Prostate gland (tissue), 2 donors: ENCODE measurements around the gene TSSC4. TPM values are rescaled to one million over a fixed set of nuclear protein-coding genes. Genes with fewer than 3 reads are reported as not detected.
A peak's percentile ranks its signal among the peaks of the same experiment; 100 is the strongest.

Source experiments
- DNase-seq: peaks from one replicate; pipeline ENCODE4 v3.0.0-alpha.2; 2019; ENCODE audit warnings: low spot score
- H3K27ac ChIP-seq, 2 donors: fragments of 200-600 bp; sonication (generic); 2 replicates each; pipeline ENCODE4 v1.5.1; 2017 to 2019
- H3K27me3 ChIP-seq: fragments of 200-600 bp; sonication (generic); replicated peaks from 2 replicates; pipeline ENCODE4 v1.5.1; 2019; ENCODE audit not compliant: insufficient read depth
- H3K36me3 ChIP-seq, 2 donors: fragments of 200-600 bp; sonication (generic); 1 replicate in 1 of 2; 2 replicates in 1 of 2; pipeline versions ENCODE4 v1.5.1 to v1.8.1; 2017 to 2019
- H3K4me1 ChIP-seq: fragments of 200-600 bp; sonication (generic); replicated peaks from 2 replicates; pipeline ENCODE4 v1.5.1; 2019
- H3K4me3 ChIP-seq, 2 donors: fragments of 200-600 bp; sonication (generic); 2 replicates each; pipeline ENCODE4 v1.5.1; 2017 to 2019
- H3K9me3 ChIP-seq: fragments of 200-600 bp; sonication (generic); 2 replicates; pipeline ENCODE4 v1.5.1; 2017
- POLR2A ChIP-seq: fragments of 450-650 bp; IDR thresholded peaks from one replicate; pipeline ENCODE4 v1.6.1; 2016; ENCODE audit warnings: antibody characterized with exemption, mild to moderate bottlenecking
- POLR2AphosphoS5 ChIP-seq: sonication (generic); formaldehyde crosslinking; IDR thresholded peaks from one replicate; pipeline ENCODE4 v1.6.1; 2017; ENCODE audit warnings: antibody characterized with exemption
- WGBS: methylation state at CpG from one replicate; pipeline ENCODE4 v1.1.5; 2018; 5-methylcytosine and 5-hydroxymethylcytosine counted together
- intact Hi-C: fragments of 100-400 bp; cut with DNase I; formaldehyde crosslinking; loops from one replicate; pipeline ENCODE4 v1.14.2; 2022
- total RNA-seq, 2 donors: library from RNA; depleted of rRNA; stranded (reverse); fragments of >200 nt; gene quantifications; one replicate each; pipeline ENCODE4 v1.1.0, GENCODE V29; 2016
- TF ChIP-seq, protein P1 (sequence below), 4 experiments: fragments of 200-600 bp in 2 of 4; fragments of 450-650 bp in 2 of 4; sonication (generic) in 2 of 4; IDR thresholded peaks; 1 replicate in 3 of 4; 2 replicates in 1 of 4; pipeline ENCODE4 v1.5.1; 2016 to 2019; ENCODE audit warnings: antibody characterized with exemption in 4 of 4, mild to moderate bottlenecking in 2 of 4, moderate library complexity in 2 of 4

TSSC4 gene
- total RNA-seq, 2 donors from 2014 or later, result 40.4 to 71.1 TPM

DNA sequence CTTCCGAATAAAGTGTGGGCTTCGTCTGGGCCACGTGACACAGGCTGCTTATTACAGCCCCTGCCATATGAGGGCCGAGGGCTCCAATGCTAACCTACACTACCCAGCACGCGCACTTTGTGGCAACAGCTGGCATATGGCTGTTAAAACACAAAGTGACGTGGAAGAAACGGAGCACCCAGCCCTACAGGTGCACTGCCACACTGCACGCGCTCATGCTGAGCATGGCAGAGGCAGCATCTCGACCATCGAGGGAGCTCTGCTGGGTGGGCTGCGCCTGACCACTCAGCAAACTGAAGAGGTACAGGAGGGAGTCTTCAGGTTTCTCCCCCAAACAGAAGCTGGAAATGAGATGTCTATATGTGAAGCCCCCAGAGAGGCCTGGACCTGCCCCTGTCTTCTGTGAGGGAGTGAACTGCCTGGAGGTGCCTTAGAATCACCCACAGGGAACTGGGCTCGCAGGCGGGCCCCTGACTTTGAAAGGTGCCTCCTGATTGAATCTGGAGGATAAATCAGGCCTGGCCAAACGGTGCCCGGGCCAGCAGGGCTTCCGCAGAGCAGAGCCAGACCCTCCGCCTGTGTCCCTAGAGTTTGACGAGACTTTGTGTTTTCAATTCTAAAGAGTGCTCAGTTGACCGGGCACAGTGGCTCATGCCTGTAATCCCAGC, 18.3 kb downstream of the TSSC4 start:
- H3K27me3 ChIP-seq, result no peaks in the 10 kb centered on the region
- TF ChIP-seq POLR2A (no peak), POLR2AphosphoS5 (no peak)
- TF ChIP-seq, protein P1, sequence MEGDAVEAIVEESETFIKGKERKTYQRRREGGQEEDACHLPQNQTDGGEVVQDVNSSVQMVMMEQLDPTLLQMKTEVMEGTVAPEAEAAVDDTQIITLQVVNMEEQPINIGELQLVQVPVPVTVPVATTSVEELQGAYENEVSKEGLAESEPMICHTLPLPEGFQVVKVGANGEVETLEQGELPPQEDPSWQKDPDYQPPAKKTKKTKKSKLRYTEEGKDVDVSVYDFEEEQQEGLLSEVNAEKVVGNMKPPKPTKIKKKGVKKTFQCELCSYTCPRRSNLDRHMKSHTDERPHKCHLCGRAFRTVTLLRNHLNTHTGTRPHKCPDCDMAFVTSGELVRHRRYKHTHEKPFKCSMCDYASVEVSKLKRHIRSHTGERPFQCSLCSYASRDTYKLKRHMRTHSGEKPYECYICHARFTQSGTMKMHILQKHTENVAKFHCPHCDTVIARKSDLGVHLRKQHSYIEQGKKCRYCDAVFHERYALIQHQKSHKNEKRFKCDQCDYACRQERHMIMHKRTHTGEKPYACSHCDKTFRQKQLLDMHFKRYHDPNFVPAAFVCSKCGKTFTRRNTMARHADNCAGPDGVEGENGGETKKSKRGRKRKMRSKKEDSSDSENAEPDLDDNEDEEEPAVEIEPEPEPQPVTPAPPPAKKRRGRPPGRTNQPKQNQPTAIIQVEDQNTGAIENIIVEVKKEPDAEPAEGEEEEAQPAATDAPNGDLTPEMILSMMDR (IDR thresholded peaks at IDR 0.05), result no peak
- no peaks in the 10 kb centered on the region for H3K4me1 ChIP-seq
- H3K36me3 ChIP-seq, result no peaks in the 10 kb centered on the region
- H3K27ac ChIP-seq, result no peak overlapping the region
- DNase-seq, result no peak
- H3K4me3 ChIP-seq, result no peak overlapping the region
- no peaks in the 10 kb centered on the region for H3K9me3 ChIP-seq
- WGBS, result 83% methylated on average over 21 of the region's 21 CpGs
- intact Hi-C loops, result loop anchor here (1.0 kb wide), 1 partner anchor 114 kb away; no protein-coding TSS in a partner anchor

DNA sequence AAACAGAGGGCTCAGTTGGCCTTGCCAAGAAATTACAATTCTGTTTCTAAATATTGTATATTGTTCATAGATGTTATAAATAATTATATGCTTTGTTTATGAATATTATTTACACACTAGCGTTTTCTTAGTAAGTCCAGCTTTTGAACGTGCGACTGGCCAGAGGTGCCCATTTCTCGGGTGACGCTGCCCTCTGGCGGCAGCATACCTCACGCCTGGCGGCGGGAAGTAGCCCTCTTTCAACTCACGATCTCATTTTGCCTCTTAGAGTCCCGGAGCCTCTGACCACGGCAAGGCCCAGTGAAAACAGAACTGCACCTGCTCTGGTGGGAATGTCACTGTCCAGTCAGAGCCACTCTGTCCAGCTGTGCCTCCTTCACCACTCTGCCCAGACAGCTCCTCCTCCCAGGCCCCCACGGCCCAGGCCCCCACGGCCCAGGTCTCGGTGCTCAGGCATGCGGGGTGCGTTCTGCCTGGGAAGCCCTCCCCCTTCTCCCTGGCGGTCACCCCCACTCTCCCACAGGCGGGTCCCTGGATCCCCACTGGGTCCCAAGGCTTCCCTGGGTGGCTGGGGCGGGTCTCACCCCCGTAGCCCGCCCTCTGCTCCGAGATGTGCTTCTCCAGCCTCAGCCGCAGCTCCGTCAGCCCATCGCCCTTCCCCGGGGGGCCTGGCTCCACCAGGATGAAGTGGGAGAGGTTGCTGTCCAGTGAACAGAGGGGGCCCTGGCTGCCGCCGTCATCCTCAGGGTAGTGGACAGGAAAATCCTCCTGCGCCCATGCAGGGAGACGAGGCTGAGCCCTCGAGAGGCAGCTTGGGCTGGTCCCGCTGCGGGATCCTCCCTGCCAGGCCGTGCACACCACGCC, 19.3 kb downstream of the TSSC4 start:
- 57% methylated on average over 35 of the region's 36 CpGs for WGBS
- TF ChIP-seq POLR2A (no peak), POLR2AphosphoS5 (peak; percentile 29)
- TF ChIP-seq, protein P1 (IDR thresholded peaks at IDR 0.05), result peak; percentile 77 to 93 (median 84)
- no peaks in the 10 kb centered on the region for H3K36me3 ChIP-seq
- H3K27ac ChIP-seq, result no peak overlapping the region
- DNase-seq, result peak; percentile 57
- no peaks in the 10 kb centered on the region for H3K4me1 ChIP-seq
- H3K27me3 ChIP-seq, result no peaks in the 10 kb centered on the region
- H3K9me3 ChIP-seq, result no peaks in the 10 kb centered on the region
- intact Hi-C loops, result loop anchor here (1.0 kb wide), 2 partner anchors 115 to 223 kb away; no protein-coding TSS in a partner anchor
- no peak overlapping the region for H3K4me3 ChIP-seq

DNA sequence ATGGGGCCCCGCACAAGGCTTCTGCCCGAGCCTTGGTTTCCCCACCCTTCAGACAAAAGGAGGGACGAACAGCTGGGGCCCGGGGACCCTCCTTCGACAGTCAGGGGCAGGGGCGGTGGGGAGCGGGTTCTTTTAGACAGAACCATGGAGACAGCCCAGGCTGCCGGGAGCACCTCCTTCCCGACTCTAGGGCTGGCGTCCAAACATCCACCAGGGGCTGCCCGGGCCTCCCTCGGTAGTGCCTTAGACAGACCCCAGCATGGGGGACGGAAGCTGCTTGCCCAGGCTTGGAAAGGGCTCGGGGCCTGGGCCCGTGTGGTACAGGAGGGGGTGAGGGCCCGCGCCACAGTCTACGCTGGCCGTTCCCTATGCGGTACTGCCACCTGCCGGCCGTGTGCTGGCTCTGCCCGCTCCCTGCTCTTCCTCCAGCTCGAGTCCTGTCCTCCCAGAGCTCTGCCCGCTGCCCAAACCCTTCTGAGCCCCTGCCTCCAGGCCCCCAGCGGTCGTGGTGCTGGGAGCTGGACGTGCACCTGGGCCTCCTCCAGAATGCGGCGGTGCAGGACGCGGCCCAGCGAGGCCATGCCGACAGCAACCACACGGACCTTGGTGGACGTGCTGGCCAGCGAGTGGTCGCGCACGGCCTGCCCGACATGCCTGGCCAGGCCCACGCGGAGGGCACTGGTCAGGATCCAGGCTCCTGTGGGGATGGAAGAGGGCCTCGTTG, 20.1 kb downstream of the TSSC4 start:
- Histone ChIP-seq H3K27ac (no peak overlapping the region), H3K4me1 (no peaks in the 10 kb centered on the region), H3K36me3 (no peaks in the 10 kb centered on the region), H3K9me3 (no peaks in the 10 kb centered on the region), H3K4me3 (no peak overlapping the region), H3K27me3 (no peaks in the 10 kb centered on the region)
- peak; percentile 47 for DNase-seq
- 19% methylated on average over 44 of the region's 44 CpGs for WGBS
- intact Hi-C loops, result loop anchor here (1.0 kb wide), 1 partner anchor 223 kb away; no protein-coding TSS in a partner anchor
- TF ChIP-seq, protein P1 (IDR thresholded peaks at IDR 0.05), result peak; percentile 80 to 97 (median 91)
- TF ChIP-seq POLR2A (peak; percentile 11), POLR2AphosphoS5 (peak; percentile 14)

DNA sequence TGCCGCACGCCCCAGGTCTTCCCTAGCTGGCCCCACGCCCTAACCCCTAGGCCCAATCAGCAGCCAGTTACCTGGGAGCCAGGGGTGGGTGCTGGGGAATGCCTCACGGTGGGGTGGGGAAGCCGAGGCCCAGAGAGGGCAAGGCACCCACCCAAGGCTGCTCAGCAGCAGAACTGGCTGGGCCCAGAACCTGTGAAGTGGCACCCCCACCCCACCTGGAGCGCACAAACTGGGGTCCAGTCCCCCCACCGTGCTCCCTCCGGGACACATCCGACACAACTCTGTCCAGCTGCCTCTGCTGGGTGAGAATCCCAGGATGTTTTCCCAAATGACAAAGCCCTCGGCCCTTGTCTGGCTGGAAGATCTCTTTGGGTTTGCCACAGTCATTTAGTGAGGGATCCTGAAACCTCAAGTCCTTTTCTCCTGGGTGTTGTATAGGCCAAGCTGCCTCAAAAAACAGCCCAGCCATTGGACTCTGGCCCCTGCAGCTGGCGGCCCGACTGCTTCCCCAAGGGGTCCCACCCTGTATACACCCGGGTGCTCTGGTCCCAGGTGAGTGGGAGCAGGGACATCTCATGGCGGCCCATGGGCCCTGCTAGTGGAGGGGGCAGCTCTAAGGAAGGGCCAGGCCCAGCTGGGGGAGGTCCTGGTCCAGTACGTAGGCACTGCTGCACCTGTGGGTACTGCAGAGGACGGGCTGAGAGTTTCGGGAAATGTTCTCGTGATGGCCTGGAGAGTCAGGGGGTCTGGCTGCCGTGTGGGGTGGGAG, 20.9 kb downstream of the TSSC4 start:
- TF ChIP-seq POLR2AphosphoS5, result no peak
- TF ChIP-seq, protein P1 (IDR thresholded peaks at IDR 0.05), result no peak
- no peak for TF ChIP-seq POLR2A
- no peaks in the 10 kb centered on the region for H3K4me1 ChIP-seq
- intact Hi-C loops, result no loop called here
- WGBS, result 79% methylated on average over 16 of the region's 19 CpGs
- no peak for DNase-seq
- H3K27me3 ChIP-seq, result no peaks in the 10 kb centered on the region
- H3K4me3 ChIP-seq, result no peak overlapping the region
- H3K9me3 ChIP-seq, result no peaks in the 10 kb centered on the region
- no peak overlapping the region for H3K27ac ChIP-seq
- no peaks in the 10 kb centered on the region for H3K36me3 ChIP-seq
